Hepatocyte (in vitro differentiated cells): ENCODE results near the gene PXMP2. TPM values are rescaled to one million over a fixed set of nuclear protein-coding genes. Genes with fewer than 3 reads are reported as not detected.
A peak's percentile ranks its signal among the peaks of the same experiment; 100 is the strongest.

Experiments used
- DNase-seq: peaks from one replicate; pipeline ENCODE4 v3.0.0-alpha.2; 2016; ENCODE audit warnings: low spot score
- H2AFZ ChIP-seq: fragments of 200-600 bp; sonication (generic); 2 replicates; pipeline ENCODE4 v1.6.0; 2016; ENCODE audit warnings: antibody characterized with exemption, mild to moderate bottlenecking
- H3K27ac ChIP-seq: fragments of 200-600 bp; sonication (generic); 2 replicates; pipeline ENCODE4 v1.5.1; 2016; ENCODE audit warnings: mild to moderate bottlenecking
- H3K27me3 ChIP-seq: fragments of 200-600 bp; sonication (generic); 2 replicates; pipeline ENCODE4 v1.6.1; 2016
- H3K36me3 ChIP-seq: fragments of 200-600 bp; sonication (generic); replicated peaks from 2 replicates; pipeline ENCODE4 v1.5.1; 2016; ENCODE audit warnings: low read depth; ENCODE audit not compliant: insufficient read depth
- H3K4me1 ChIP-seq: fragments of 200-600 bp; sonication (generic); 2 replicates; pipeline ENCODE4 v1.5.1; 2016; ENCODE audit warnings: mild to moderate bottlenecking, moderate library complexity; ENCODE audit not compliant: insufficient read depth
- H3K4me2 ChIP-seq: fragments of 200-600 bp; sonication (generic); 2 replicates; pipeline ENCODE4 v1.6.0; 2016
- H3K4me3 ChIP-seq: fragments of 200-600 bp; sonication (generic); 2 replicates; pipeline ENCODE4 v1.5.1; 2016; ENCODE audit warnings: mild to moderate bottlenecking
- H3K79me2 ChIP-seq: fragments of 200-600 bp; sonication (generic); 2 replicates; pipeline ENCODE4 v1.6.0; 2017; ENCODE audit warnings: mild to moderate bottlenecking
- H3K9me2 ChIP-seq: fragments of 200-600 bp; sonication (generic); replicated peaks from 2 replicates; pipeline ENCODE4 v1.6.0; 2017; ENCODE audit warnings: mild to moderate bottlenecking; ENCODE audit not compliant: insufficient read depth
- H3K9me3 ChIP-seq: fragments of 200-600 bp; sonication (generic); 2 replicates; pipeline ENCODE4 v1.5.1; 2016; ENCODE audit warnings: low read depth, mild to moderate bottlenecking
- H4K20me1 ChIP-seq: fragments of 200-600 bp; sonication (generic); 2 replicates; pipeline ENCODE4 v1.6.0; 2016; ENCODE audit warnings: mild to moderate bottlenecking; ENCODE audit not compliant: insufficient read depth, poor library complexity, severe bottlenecking
- EZH2 ChIP-seq: fragments of 200-600 bp; sonication (generic); IDR thresholded peaks from 2 replicates; pipeline ENCODE4 v1.6.1; 2016; ENCODE audit warnings: antibody characterized with exemption, mild to moderate bottlenecking, borderline replicate concordance
- EZH2phosphoT487 ChIP-seq: fragments of 200-600 bp; sonication (generic); IDR thresholded peaks from one replicate; pipeline ENCODE4 v1.6.1; 2018; ENCODE audit warnings: antibody characterized with exemption, mild to moderate bottlenecking, low read depth, moderate library complexity; ENCODE audit not compliant: unreplicated experiment, severe bottlenecking
- WGBS: methylation state at CpG from one replicate; pipeline ENCODE4 v1.1.6; 2016; ENCODE audit warnings: low lambda C conversion rate; ENCODE audit errors: missing lambda C conversion rate; 5-methylcytosine and 5-hydroxymethylcytosine counted together
- polyA plus RNA-seq: library from polyadenylated mRNA; unstranded; fragments of >200 nt; fragmentation: Nextera tagmentation; extraction: Ambion mirVana; gene quantifications from 2 replicates; pipeline ENCODE4 v1.2.1, GENCODE V29; 2016
- total RNA-seq: library from RNA; depleted of rRNA; stranded (reverse); fragments of >200 nt; gene quantifications from 2 replicates; pipeline ENCODE4 v1.2.3, GENCODE V29; 2014
- TF ChIP-seq, protein P1 (sequence below): fragments of 200-600 bp; sonication (generic); IDR thresholded peaks from 2 replicates; pipeline ENCODE4 v1.5.1; 2016; ENCODE audit warnings: antibody characterized with exemption, mild to moderate bottlenecking; ENCODE audit not compliant: poor library complexity

PXMP2 gene
- total and polyA plus RNA-seq, 2 experiments from 2014 or later: 61.8 to 82.7 TPM

DNA sequence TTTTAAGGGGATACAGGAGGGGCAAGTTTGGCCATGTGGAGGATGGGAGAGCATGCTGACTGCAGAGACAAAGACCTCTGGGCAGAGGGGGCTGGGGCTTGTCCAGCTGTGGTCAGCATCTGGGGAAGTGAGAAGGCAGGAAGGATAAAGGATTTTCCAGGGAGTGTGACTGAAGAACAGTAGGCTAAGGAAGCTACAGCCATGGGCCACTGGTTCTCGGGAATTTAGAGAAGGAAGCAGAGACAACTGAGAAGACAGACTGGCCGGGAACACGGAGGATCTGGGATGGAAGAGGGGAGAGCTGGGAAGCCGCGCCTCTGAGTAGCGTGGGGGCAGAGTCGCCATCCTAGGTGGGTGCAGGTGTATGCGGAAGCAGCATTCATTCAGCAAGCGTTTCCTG is 16.3 kb downstream of the PXMP2 start:
- 96% methylated on average over 9 of the region's 9 CpGs for WGBS
- no peaks in the 10 kb centered on the region for H3K36me3 ChIP-seq

GRCh38 chr12:132707241-132707640 is 19.9 kb downstream of the PXMP2 start:
- no peak overlapping the region for H3K4me3 ChIP-seq
- H4K20me1 ChIP-seq: no peaks in the 10 kb centered on the region
- H3K4me2 ChIP-seq: no peak overlapping the region
- no peaks in the 10 kb centered on the region for H3K9me3 ChIP-seq
- 95% methylated on average over 6 of the region's 6 CpGs for WGBS
- no peak overlapping the region for H2AFZ ChIP-seq
- no peaks in the 10 kb centered on the region for H3K36me3 ChIP-seq
- no peaks in the 10 kb centered on the region for H3K9me2 ChIP-seq
- H3K27me3 ChIP-seq: no peaks in the 10 kb centered on the region
- no peaks in the 10 kb centered on the region for H3K4me1 ChIP-seq
- peaks cover 18% of the 10 kb centered on the region for H3K79me2 ChIP-seq
- TF ChIP-seq EZH2phosphoT487 (no peak), EZH2 (no peak)
- TF ChIP-seq, protein P1, sequence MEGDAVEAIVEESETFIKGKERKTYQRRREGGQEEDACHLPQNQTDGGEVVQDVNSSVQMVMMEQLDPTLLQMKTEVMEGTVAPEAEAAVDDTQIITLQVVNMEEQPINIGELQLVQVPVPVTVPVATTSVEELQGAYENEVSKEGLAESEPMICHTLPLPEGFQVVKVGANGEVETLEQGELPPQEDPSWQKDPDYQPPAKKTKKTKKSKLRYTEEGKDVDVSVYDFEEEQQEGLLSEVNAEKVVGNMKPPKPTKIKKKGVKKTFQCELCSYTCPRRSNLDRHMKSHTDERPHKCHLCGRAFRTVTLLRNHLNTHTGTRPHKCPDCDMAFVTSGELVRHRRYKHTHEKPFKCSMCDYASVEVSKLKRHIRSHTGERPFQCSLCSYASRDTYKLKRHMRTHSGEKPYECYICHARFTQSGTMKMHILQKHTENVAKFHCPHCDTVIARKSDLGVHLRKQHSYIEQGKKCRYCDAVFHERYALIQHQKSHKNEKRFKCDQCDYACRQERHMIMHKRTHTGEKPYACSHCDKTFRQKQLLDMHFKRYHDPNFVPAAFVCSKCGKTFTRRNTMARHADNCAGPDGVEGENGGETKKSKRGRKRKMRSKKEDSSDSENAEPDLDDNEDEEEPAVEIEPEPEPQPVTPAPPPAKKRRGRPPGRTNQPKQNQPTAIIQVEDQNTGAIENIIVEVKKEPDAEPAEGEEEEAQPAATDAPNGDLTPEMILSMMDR: no peak
- no peak for DNase-seq
- H3K27ac ChIP-seq: no peak overlapping the region

More for the DNA sequence above, 16.3 kb downstream of the PXMP2 start:
- no peaks in the 10 kb centered on the region for H3K27me3 ChIP-seq
- no peaks in the 10 kb centered on the region for H3K79me2 ChIP-seq
- DNase-seq: no peak
- H2AFZ ChIP-seq: no peak overlapping the region
- no peak for TF ChIP-seq EZH2phosphoT487
- no peak for TF ChIP-seq EZH2
- TF ChIP-seq, protein P1: no peak
- no peaks in the 10 kb centered on the region for H4K20me1 ChIP-seq
- H3K4me1 ChIP-seq: no peaks in the 10 kb centered on the region
- no peaks in the 10 kb centered on the region for H3K9me3 ChIP-seq
- H3K4me2 ChIP-seq: no peak overlapping the region
- H3K4me3 ChIP-seq: no peak overlapping the region
- no peak overlapping the region for H3K27ac ChIP-seq
- no peaks in the 10 kb centered on the region for H3K9me2 ChIP-seq

GRCh38 chr12:132708150-132708549 is 20.8 kb downstream of the PXMP2 start:
- H3K27me3 ChIP-seq: no peaks in the 10 kb centered on the region
- WGBS: 86% methylated on average over 2 of the region's 2 CpGs
- no peaks in the 10 kb centered on the region for H4K20me1 ChIP-seq
- H3K79me2 ChIP-seq: peaks cover 27% of the 10 kb centered on the region
- H2AFZ ChIP-seq: no peak overlapping the region
- no peaks in the 10 kb centered on the region for H3K9me3 ChIP-seq
- H3K4me3 ChIP-seq: no peak overlapping the region
- H3K9me2 ChIP-seq: no peaks in the 10 kb centered on the region
- H3K4me2 ChIP-seq: no peak overlapping the region
- H3K4me1 ChIP-seq: no peaks in the 10 kb centered on the region
- no peak for TF ChIP-seq EZH2
- no peak for DNase-seq
- H3K36me3 ChIP-seq: no peaks in the 10 kb centered on the region
- no peak overlapping the region for H3K27ac ChIP-seq

DNA sequence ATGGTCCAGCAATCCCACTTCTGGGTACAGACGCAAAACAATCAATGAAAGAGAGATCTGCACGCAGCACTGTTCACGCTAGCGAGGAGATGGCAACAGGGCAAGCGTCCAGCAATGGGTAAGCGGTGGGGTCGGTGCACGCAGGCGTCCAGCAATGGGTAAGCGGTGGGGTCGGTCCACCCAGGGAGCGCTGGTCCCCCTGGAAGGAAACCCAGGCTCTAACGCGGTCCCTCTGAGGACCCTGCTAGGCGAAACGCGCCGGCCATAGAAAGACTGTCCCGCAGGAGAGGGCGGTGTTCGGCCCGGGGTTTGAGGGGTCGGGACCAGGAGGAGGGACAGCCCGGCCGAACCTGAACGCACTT is 22.6 kb downstream of the PXMP2 start:
- Histone ChIP-seq H2AFZ (peak overlapping the region; percentile 94), H3K27ac (peak overlapping the region; percentile 85), H3K4me3 (peak overlapping the region; percentile 78), H3K4me2 (peak overlapping the region; percentile 94), H3K9me3 (no peaks in the 10 kb centered on the region), H3K79me2 (peaks cover 40% of the 10 kb centered on the region), H3K27me3 (no peaks in the 10 kb centered on the region), H3K4me1 (no peaks in the 10 kb centered on the region), H4K20me1 (no peaks in the 10 kb centered on the region), H3K9me2 (no peaks in the 10 kb centered on the region), H3K36me3 (no peaks in the 10 kb centered on the region)
- 1% methylated on average over 25 of the region's 26 CpGs for WGBS
- no peak for DNase-seq
- TF ChIP-seq, protein P1: no peak
- no peak for TF ChIP-seq EZH2
- no peak for TF ChIP-seq EZH2phosphoT487
